ENCODE results near the gene HS3ST4. TPM values are rescaled to one million over a fixed set of nuclear protein-coding genes. Genes with fewer than 3 reads are reported as not detected.

HS3ST4 gene
- polyA plus RNA-seq, 1 experiment, result not detected

- H3K36me3 ChIP-seq (ENCODE audit: control insufficient read depth, insufficient read depth, low read length), result no peaks in the 10 kb centered on the region
- H3K4me3 ChIP-seq (ENCODE audit: low read depth, low read length), result no peak overlapping the region
- POLR2A ChIA-PET, result no interaction called here
- no peak for TF ChIP-seq CTCF (IDR thresholded peaks at IDR 0.05; ENCODE audit: insufficient read depth, low read depth, low read length)
- peaks cover 20% of the 10 kb centered on the region for H3K27me3 ChIP-seq (ENCODE audit: control insufficient read depth, insufficient read depth, low read length)
- CTCF ChIA-PET, result no interaction called here
- DNase-seq (ENCODE audit: low read depth), result no peak
These were observed 2.5 kb upstream of the HS3ST4 start for GRCh38 chr16:25689137-25689836.

- no peaks in the 10 kb centered on the region for H3K36me3 ChIP-seq (ENCODE audit: control insufficient read depth, insufficient read depth, low read length)
- no peak for TF ChIP-seq CTCF (IDR thresholded peaks at IDR 0.05; ENCODE audit: insufficient read depth, low read depth, low read length)
- no peak for DNase-seq (ENCODE audit: low read depth)
- no peak overlapping the region for H3K4me3 ChIP-seq (ENCODE audit: low read depth, low read length)
- CTCF ChIA-PET, result interaction anchor here (0.9 kb wide), 1 partner anchor 643 kb away, joined by 3 read pairs; no protein-coding TSS in a partner anchor
- POLR2A ChIA-PET, result no interaction called here
- peaks cover 22% of the 10 kb centered on the region for H3K27me3 ChIP-seq (ENCODE audit: control insufficient read depth, insufficient read depth, low read length)
These were observed 1.1 kb upstream of the HS3ST4 start for GRCh38 chr16:25690552-25691143.

- Histone ChIP-seq H3K4me3 (ENCODE audit: low read depth, low read length) (no peak overlapping the region), H3K36me3 (ENCODE audit: control insufficient read depth, insufficient read depth, low read length) (no peaks in the 10 kb centered on the region), H3K27me3 (ENCODE audit: control insufficient read depth, insufficient read depth, low read length) (peaks cover 22% of the 10 kb centered on the region)
- ChIA-PET POLR2A (no interaction called here), CTCF (no interaction called here)
- no peak for DNase-seq (ENCODE audit: low read depth)
- no peak for TF ChIP-seq CTCF (IDR thresholded peaks at IDR 0.05; ENCODE audit: insufficient read depth, low read depth, low read length)
These were observed 587 bp downstream of the HS3ST4 start for GRCh38 chr16:25692351-25692741.

- Histone ChIP-seq H3K4me3 (ENCODE audit: low read depth, low read length) (no peak overlapping the region), H3K36me3 (ENCODE audit: control insufficient read depth, insufficient read depth, low read length) (no peaks in the 10 kb centered on the region), H3K27me3 (ENCODE audit: control insufficient read depth, insufficient read depth, low read length) (peaks cover 22% of the 10 kb centered on the region)
- CTCF ChIA-PET, result no interaction called here
- TF ChIP-seq CTCF (IDR thresholded peaks at IDR 0.05; ENCODE audit: insufficient read depth, low read depth, low read length), result no peak
- POLR2A ChIA-PET, result no interaction called here
- DNase-seq (ENCODE audit: low read depth), result no peak
These were observed 1.2 kb downstream of the HS3ST4 start for GRCh38 chr16:25692742-25693508.

GRCh38 chr16:25693631-25694030 is 1.9 kb downstream of the HS3ST4 start:
- no peaks in the 10 kb centered on the region for H3K36me3 ChIP-seq (ENCODE audit: control insufficient read depth, insufficient read depth, low read length)
- H3K27me3 ChIP-seq (ENCODE audit: control insufficient read depth, insufficient read depth, low read length), result peaks cover 22% of the 10 kb centered on the region
- CTCF ChIA-PET, result no interaction called here
- DNase-seq (ENCODE audit: low read depth), result no peak
- no peak for TF ChIP-seq CTCF (IDR thresholded peaks at IDR 0.05; ENCODE audit: insufficient read depth, low read depth, low read length)
- POLR2A ChIA-PET, result no interaction called here
- no peak overlapping the region for H3K4me3 ChIP-seq (ENCODE audit: low read depth, low read length)

All from BJ (cell line).